ENCODE results near the gene NEK11. TPM values are rescaled to one million over a fixed set of nuclear protein-coding genes. Genes with fewer than 3 reads are reported as not detected.

NEK11 gene
- total RNA-seq, 1 donor from 2014 or later = 6.2 TPM

GRCh38 chr3:131232711-131233267 is 206.1 kb downstream of the NEK11 start:
- H3K27ac Mint-ChIP-seq (ENCODE audit: unreplicated experiment) = no peak overlapping the region
- no peaks in the 10 kb centered on the region for H3K36me3 Mint-ChIP-seq (ENCODE audit: unreplicated experiment)
- H3K4me1 Mint-ChIP-seq (ENCODE audit: unreplicated experiment) = no peaks in the 10 kb centered on the region
- H3K27me3 Mint-ChIP-seq (ENCODE audit: unreplicated experiment) = no peaks in the 10 kb centered on the region
- TF ChIP-seq, protein P1, sequence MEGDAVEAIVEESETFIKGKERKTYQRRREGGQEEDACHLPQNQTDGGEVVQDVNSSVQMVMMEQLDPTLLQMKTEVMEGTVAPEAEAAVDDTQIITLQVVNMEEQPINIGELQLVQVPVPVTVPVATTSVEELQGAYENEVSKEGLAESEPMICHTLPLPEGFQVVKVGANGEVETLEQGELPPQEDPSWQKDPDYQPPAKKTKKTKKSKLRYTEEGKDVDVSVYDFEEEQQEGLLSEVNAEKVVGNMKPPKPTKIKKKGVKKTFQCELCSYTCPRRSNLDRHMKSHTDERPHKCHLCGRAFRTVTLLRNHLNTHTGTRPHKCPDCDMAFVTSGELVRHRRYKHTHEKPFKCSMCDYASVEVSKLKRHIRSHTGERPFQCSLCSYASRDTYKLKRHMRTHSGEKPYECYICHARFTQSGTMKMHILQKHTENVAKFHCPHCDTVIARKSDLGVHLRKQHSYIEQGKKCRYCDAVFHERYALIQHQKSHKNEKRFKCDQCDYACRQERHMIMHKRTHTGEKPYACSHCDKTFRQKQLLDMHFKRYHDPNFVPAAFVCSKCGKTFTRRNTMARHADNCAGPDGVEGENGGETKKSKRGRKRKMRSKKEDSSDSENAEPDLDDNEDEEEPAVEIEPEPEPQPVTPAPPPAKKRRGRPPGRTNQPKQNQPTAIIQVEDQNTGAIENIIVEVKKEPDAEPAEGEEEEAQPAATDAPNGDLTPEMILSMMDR (IDR thresholded peaks at IDR 0.05) = no peak
- no peak overlapping the region for H3K4me3 Mint-ChIP-seq (ENCODE audit: unreplicated experiment)
- DNase-seq (ENCODE audit: extremely low spot score, unreplicated experiment) = no peak
- no peaks in the 10 kb centered on the region for H3K9me3 Mint-ChIP-seq (ENCODE audit: unreplicated experiment)

GRCh38 chr3:131233900-131234668 is 207.4 kb downstream of the NEK11 start:
- no peak overlapping the region for H3K27ac Mint-ChIP-seq (ENCODE audit: unreplicated experiment)
- no peaks in the 10 kb centered on the region for H3K36me3 Mint-ChIP-seq (ENCODE audit: unreplicated experiment)
- TF ChIP-seq, protein P1 (IDR thresholded peaks at IDR 0.05) = no peak
- H3K27me3 Mint-ChIP-seq (ENCODE audit: unreplicated experiment) = no peaks in the 10 kb centered on the region
- H3K4me1 Mint-ChIP-seq (ENCODE audit: unreplicated experiment) = no peaks in the 10 kb centered on the region
- DNase-seq (ENCODE audit: extremely low spot score, unreplicated experiment) = no peak
- H3K9me3 Mint-ChIP-seq (ENCODE audit: unreplicated experiment) = no peaks in the 10 kb centered on the region
- no peak overlapping the region for H3K4me3 Mint-ChIP-seq (ENCODE audit: unreplicated experiment)

- H3K27ac Mint-ChIP-seq (ENCODE audit: unreplicated experiment) = no peak overlapping the region
- no peak overlapping the region for H3K4me3 Mint-ChIP-seq (ENCODE audit: unreplicated experiment)
- TF ChIP-seq, protein P1 (IDR thresholded peaks at IDR 0.05) = no peak
- no peaks in the 10 kb centered on the region for H3K4me1 Mint-ChIP-seq (ENCODE audit: unreplicated experiment)
- H3K9me3 Mint-ChIP-seq (ENCODE audit: unreplicated experiment) = no peaks in the 10 kb centered on the region
- DNase-seq (ENCODE audit: extremely low spot score, unreplicated experiment) = no peak
- H3K36me3 Mint-ChIP-seq (ENCODE audit: unreplicated experiment) = no peaks in the 10 kb centered on the region
- H3K27me3 Mint-ChIP-seq (ENCODE audit: unreplicated experiment) = no peaks in the 10 kb centered on the region
These were observed 209.7 kb downstream of the NEK11 start for GRCh38 chr3:131236421-131236820.

DNA sequence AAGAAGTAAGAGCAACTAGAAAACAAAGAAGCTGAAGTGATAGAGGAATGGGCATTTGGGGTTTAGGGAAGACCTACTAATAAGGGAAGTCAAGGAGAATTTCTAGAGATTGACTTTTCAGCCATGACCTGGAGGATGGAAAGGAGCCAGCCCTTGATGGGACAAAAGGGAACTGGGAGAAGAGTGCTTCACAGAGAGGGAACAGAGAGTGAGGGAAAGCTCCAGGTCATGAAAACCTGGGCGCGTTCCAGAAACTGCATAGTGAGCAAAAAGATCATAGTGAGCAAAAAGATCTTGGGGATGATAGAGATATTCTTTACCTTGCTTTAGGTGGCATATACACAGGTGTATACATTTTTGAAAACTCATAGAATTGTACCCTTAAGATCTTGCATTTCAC is 211.8 kb downstream of the NEK11 start:
- peaks cover 3% of the 10 kb centered on the region for H3K27me3 Mint-ChIP-seq (ENCODE audit: unreplicated experiment)
- no peak overlapping the region for H3K4me3 Mint-ChIP-seq (ENCODE audit: unreplicated experiment)
- H3K36me3 Mint-ChIP-seq (ENCODE audit: unreplicated experiment) = no peaks in the 10 kb centered on the region
- no peaks in the 10 kb centered on the region for H3K9me3 Mint-ChIP-seq (ENCODE audit: unreplicated experiment)
- no peak for DNase-seq (ENCODE audit: extremely low spot score, unreplicated experiment)
- TF ChIP-seq, protein P1 (IDR thresholded peaks at IDR 0.05) = no peak
- no peaks in the 10 kb centered on the region for H3K4me1 Mint-ChIP-seq (ENCODE audit: unreplicated experiment)
- H3K27ac Mint-ChIP-seq (ENCODE audit: unreplicated experiment) = no peak overlapping the region

- Mint-ChIP-seq H3K36me3 (ENCODE audit: unreplicated experiment) (no peaks in the 10 kb centered on the region), H3K9me3 (ENCODE audit: unreplicated experiment) (no peaks in the 10 kb centered on the region), H3K4me1 (ENCODE audit: unreplicated experiment) (no peaks in the 10 kb centered on the region), H3K27me3 (ENCODE audit: unreplicated experiment) (peaks cover 3% of the 10 kb centered on the region), H3K27ac (ENCODE audit: unreplicated experiment) (no peak overlapping the region), H3K4me3 (ENCODE audit: unreplicated experiment) (no peak overlapping the region)
- TF ChIP-seq, protein P1 (IDR thresholded peaks at IDR 0.05) = no peak
- DNase-seq (ENCODE audit: extremely low spot score, unreplicated experiment) = no peak
These were observed 212.6 kb downstream of the NEK11 start for GRCh38 chr3:131239267-131239666.

All from osteocyte (in vitro differentiated cells).